Natural killer cell (primary cell): ENCODE data around the gene SLC5A1. TPM values are rescaled to one million over a fixed set of nuclear protein-coding genes. Genes with fewer than 3 reads are reported as not detected.
"Not testable (repeated sequence)": the region's sequence is repeated elsewhere in the genome, so short reads cannot be mapped to it uniquely, and the experiment has no call there.

ENCODE experiments used
- ATAC-seq, 3 donors: fragments of 150-1000 bp in 2 of 3; fragments of 200-7000 bp in 1 of 3; cut with Tn5 transposase; 1 replicate in 1 of 3; 2 replicates in 2 of 3; pipeline ENCODE4 v1.10.0; 2021; ENCODE audit warnings: mild to moderate bottlenecking in 2 of 3, moderate library complexity in 2 of 3
- DNase-seq, 2 donors: peaks; one replicate each; pipeline versions ENCODE4 v3.0.0 to v3.0.0-alpha.2; 2013 to 2021; ENCODE audit warnings: mixed read lengths in 1 of 2
- H3K27ac ChIP-seq: one replicate; pipeline ENCODE4 v1.5.1; 2013; ENCODE audit warnings: mild to moderate bottlenecking, low read length
- H3K27me3 ChIP-seq: one replicate; pipeline ENCODE4 v1.6.1; 2013; ENCODE audit warnings: low read length; ENCODE audit not compliant: control insufficient read depth, insufficient read depth
- H3K36me3 ChIP-seq: one replicate; pipeline ENCODE4 v1.6.1; 2013; ENCODE audit warnings: low read length; ENCODE audit not compliant: control insufficient read depth, insufficient read depth
- H3K4me1 ChIP-seq: one replicate; pipeline ENCODE4 v1.6.1; 2013; ENCODE audit warnings: low read length; ENCODE audit not compliant: control insufficient read depth, insufficient read depth
- H3K4me3 ChIP-seq: one replicate; pipeline ENCODE4 v1.5.1; 2013; ENCODE audit warnings: low read length
- H3K9me3 ChIP-seq: one replicate; pipeline ENCODE4 v1.6.1; 2013; ENCODE audit warnings: low read length; ENCODE audit not compliant: control insufficient read depth, insufficient read depth
- H3K27ac Mint-ChIP-seq, 2 donors: one replicate each; pipeline ENCODE4 v1.8.0; 2022; ENCODE audit warnings: mild to moderate bottlenecking in 2 of 2, mixed read lengths in 2 of 2, moderate library complexity in 1 of 2
- H3K27me3 Mint-ChIP-seq, 2 donors: one replicate each; pipeline ENCODE4 v1.8.0; 2022; ENCODE audit warnings: low read depth in 2 of 2, mixed read lengths in 2 of 2
- H3K36me3 Mint-ChIP-seq: one replicate; pipeline ENCODE4 v1.8.0; 2022; ENCODE audit warnings: mixed read lengths
- H3K4me1 Mint-ChIP-seq, 2 donors: one replicate each; pipeline ENCODE4 v1.8.0; 2022; ENCODE audit warnings: mixed read lengths in 2 of 2
- H3K4me3 Mint-ChIP-seq: one replicate; pipeline ENCODE4 v1.8.0; 2022; ENCODE audit warnings: mild to moderate bottlenecking, moderate library complexity, mixed read lengths
- H3K9me3 Mint-ChIP-seq, 2 donors: one replicate each; pipeline ENCODE4 v1.8.0; 2022; ENCODE audit warnings: mixed read lengths in 2 of 2
- WGBS: methylation state at CpG from one replicate; pipeline ENCODE4 v1.1.7; 2013; ENCODE audit warnings: missing lambda C conversion rate; ENCODE audit not compliant: insufficient coverage; 5-methylcytosine and 5-hydroxymethylcytosine counted together
- intact Hi-C: fragments of 100-400 bp; cut with micrococcal nuclease; formaldehyde crosslinking; loops from one replicate; pipeline ENCODE4 v1.14.2; 2022
- total RNA-seq, 4 donors: library from RNA; stranded (reverse); fragments of 120-200 nt in 1 of 4; gene quantifications; one replicate each; pipeline versions ENCODE4 v1.2.3 to v1.2.4, GENCODE V29; 2013 to 2022

The SLC5A1 gene
- total RNA-seq, 3 donors from 2014 or later (not counting 1 experiment from before 2014, with no cell fraction given): not detected

DNA sequence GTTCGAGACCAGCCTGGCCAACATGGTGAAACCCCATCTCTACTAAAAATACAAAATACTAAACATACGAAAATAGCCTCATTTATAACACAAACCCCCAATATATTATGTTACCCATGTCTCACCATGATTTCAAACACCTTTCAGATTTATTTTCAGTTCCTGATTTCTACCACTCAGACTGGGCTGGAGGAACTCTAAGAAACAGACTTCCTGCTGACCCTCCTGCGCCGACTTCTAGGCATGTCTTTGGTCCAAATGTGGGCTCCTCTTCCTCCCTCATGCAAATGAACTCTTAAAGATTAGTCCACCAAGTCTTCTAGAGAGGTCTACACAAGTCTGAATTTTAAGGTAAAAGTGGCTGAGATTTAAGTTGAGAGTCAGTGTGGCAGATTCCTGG lies 105.3 kb downstream of the SLC5A1 start:
- WGBS: 38% methylated on average over 3 of the region's 4 CpGs
- H3K9me3 Mint-ChIP-seq, H3K27me3 ChIP-seq, H3K4me3 Mint-ChIP-seq, H3K36me3 ChIP-seq, H3K27ac Mint-ChIP-seq, H3K9me3 ChIP-seq, H3K4me1 Mint-ChIP-seq, H3K27ac ChIP-seq, H3K36me3 Mint-ChIP-seq, H3K4me1 ChIP-seq, H3K4me3 ChIP-seq, intact Hi-C loops, ATAC-seq, DNase-seq: not testable (repeated sequence)
- H3K27me3 Mint-ChIP-seq: peaks cover 10 to 13% of the 10 kb centered on the region in 2 donors

DNA sequence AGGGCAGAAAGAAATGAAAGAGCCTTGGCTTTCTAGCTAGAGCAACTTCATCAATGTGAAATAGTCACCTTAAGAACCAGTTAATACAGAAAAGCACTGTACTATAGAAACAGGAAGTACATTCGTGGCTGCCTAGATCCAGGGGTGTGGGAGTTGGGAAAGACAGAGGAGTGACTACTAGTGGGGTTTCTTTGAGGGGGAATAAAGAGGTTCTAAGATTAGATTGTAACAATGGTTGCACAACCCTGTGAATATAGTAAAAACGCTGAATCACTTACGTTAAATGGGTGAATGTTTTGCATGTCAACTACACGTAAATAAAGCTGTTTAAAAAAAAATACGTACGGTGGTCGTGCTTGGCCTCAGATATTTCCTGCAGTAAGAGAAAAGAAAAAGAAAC lies 107.6 kb downstream of the SLC5A1 start:
- H3K9me3 ChIP-seq, H3K36me3 Mint-ChIP-seq, H3K9me3 Mint-ChIP-seq, H3K4me1 Mint-ChIP-seq, H3K36me3 ChIP-seq, H3K4me1 ChIP-seq, DNase-seq, ATAC-seq, H3K27ac Mint-ChIP-seq, intact Hi-C loops, H3K27me3 ChIP-seq, H3K27ac ChIP-seq, H3K4me3 Mint-ChIP-seq, H3K4me3 ChIP-seq: not testable (repeated sequence)
- WGBS: 55% methylated on average over 7 of the region's 7 CpGs
- H3K27me3 Mint-ChIP-seq: peaks cover 10 to 13% of the 10 kb centered on the region in 2 donors

DNA sequence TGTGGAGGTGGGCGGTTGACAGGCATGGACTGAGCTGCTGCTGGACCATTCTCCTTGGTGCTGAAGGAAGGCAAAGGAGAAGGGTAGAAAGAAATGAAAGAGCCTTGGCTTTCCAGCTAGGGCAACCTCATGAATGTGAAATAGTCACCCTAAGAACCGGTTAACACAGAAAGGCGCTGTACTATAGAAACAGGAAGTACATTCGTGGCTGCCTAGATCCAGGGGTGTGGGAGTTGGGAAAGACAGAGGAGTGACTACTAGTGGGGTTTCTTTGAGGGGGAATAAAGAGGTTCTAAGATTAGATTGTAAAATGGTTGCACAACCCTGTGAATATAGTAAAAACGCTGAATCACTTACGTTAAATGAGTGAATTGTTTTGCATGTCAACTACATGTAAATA lies 108.6 kb downstream of the SLC5A1 start:
- ATAC-seq, H3K4me3 Mint-ChIP-seq, H3K36me3 Mint-ChIP-seq, H3K4me3 ChIP-seq, H3K27ac Mint-ChIP-seq, H3K27ac ChIP-seq, intact Hi-C loops, H3K27me3 ChIP-seq, H3K9me3 ChIP-seq, H3K36me3 ChIP-seq, H3K4me1 ChIP-seq, H3K9me3 Mint-ChIP-seq, DNase-seq, H3K4me1 Mint-ChIP-seq: not testable (repeated sequence)
- 61% methylated on average over 6 of the region's 6 CpGs for WGBS
- peaks cover 10 to 13% of the 10 kb centered on the region in 2 donors for H3K27me3 Mint-ChIP-seq

DNA sequence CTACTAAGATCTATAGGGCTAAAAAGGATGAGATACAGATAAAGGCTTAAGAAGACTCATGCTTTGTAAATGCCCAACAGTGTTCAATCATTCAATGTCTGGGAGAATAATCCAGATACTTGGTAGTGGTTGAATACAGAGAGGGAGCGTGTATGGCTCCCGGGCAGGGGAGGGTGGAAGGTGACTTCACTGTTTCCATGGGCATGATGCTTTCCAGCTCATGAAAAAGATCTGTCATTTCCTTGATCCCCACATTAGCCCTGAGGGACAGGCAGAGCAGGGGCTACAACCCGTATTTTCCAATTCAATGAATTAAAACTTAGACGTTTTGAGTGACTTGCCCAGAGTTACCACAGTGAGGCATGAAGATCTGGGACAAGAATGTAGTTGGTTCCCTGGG lies 111.7 kb downstream of the SLC5A1 start:
- 87% methylated on average over 4 of the region's 4 CpGs for WGBS
- H3K27ac Mint-ChIP-seq, intact Hi-C loops, H3K27me3 Mint-ChIP-seq, H3K4me1 ChIP-seq, H3K27ac ChIP-seq, H3K36me3 ChIP-seq, H3K9me3 ChIP-seq, H3K4me1 Mint-ChIP-seq, ATAC-seq, H3K4me3 ChIP-seq, H3K4me3 Mint-ChIP-seq, H3K27me3 ChIP-seq, DNase-seq, H3K9me3 Mint-ChIP-seq, H3K36me3 Mint-ChIP-seq: not testable (repeated sequence)

DNA sequence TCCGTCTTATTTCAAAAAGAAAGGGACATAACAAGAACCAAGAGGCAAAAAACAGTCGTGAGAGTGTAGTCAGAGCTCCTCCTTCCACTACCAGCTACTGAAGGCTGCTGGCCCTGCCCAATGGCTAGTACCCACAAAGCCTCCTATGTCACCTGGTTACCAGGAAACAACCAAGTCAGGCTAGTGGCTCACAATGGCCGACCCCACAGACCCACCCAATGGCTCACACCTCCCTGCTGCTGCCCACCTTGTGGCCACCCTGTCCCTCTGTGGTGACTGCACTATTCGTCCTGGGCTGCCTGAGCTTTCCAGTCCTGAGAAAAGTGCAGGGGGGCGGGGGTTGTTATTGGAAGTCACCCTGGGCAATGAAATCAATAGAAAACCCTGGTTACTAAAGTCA lies 114.6 kb downstream of the SLC5A1 start:
- WGBS: 64% methylated on average over 2 of the region's 5 CpGs
- H3K4me3 ChIP-seq, H3K36me3 Mint-ChIP-seq, H3K27me3 ChIP-seq, H3K4me3 Mint-ChIP-seq, H3K27ac Mint-ChIP-seq, H3K36me3 ChIP-seq, H3K4me1 ChIP-seq, H3K27ac ChIP-seq, intact Hi-C loops, H3K9me3 ChIP-seq, H3K4me1 Mint-ChIP-seq, H3K9me3 Mint-ChIP-seq, ATAC-seq, DNase-seq: not testable (repeated sequence)
- peaks cover 0 to 12% of the 10 kb centered on the region in 2 donors for H3K27me3 Mint-ChIP-seq
